OCI-LY1 (cell line): ENCODE data around the gene LRRC71.
"Not testable (repeated sequence)": the region's sequence is repeated elsewhere in the genome, so short reads cannot be mapped to it uniquely, and the experiment has no call there.

ENCODE experiments used
- H2AFZ ChIP-seq: fragments of 200-600 bp; sonication (generic), shearing (Covaris generic); 2 replicates; pipeline ENCODE4 v1.6.0; 2014; ENCODE audit warnings: antibody characterized with exemption, mild to moderate bottlenecking, low read length
- H3F3A ChIP-seq: fragments of 200-600 bp; sonication (generic), shearing (Covaris generic); 2 replicates; pipeline ENCODE4 v1.6.0; 2014; ENCODE audit warnings: mild to moderate bottlenecking, antibody characterized with exemption, low read length, moderate library complexity; ENCODE audit not compliant: insufficient read depth
- H3K27ac ChIP-seq: fragments of 200-600 bp; sonication (generic); 2 replicates; pipeline ENCODE4 v1.5.1; 2014; ENCODE audit warnings: low read length, mixed run types, mild to moderate bottlenecking, low read depth; ENCODE audit not compliant: poor library complexity, severe bottlenecking
- H3K27me3 ChIP-seq: fragments of 200-600 bp; sonication (generic); 2 replicates; pipeline ENCODE4 v1.6.0; 2014; ENCODE audit warnings: antibody characterized with exemption, mild to moderate bottlenecking, low read length, moderate library complexity; ENCODE audit not compliant: insufficient read depth
- H3K36me3 ChIP-seq: fragments of 200-600 bp; sonication (generic); 2 replicates; pipeline ENCODE4 v1.6.1; 2014; ENCODE audit warnings: mild to moderate bottlenecking, antibody characterized with exemption, low read length, moderate library complexity, mixed read lengths; ENCODE audit not compliant: insufficient read depth
- H3K4me1 ChIP-seq: fragments of 200-600 bp; sonication (generic); 2 replicates; pipeline ENCODE4 v1.5.1; 2014; ENCODE audit warnings: mild to moderate bottlenecking, low read length, moderate library complexity; ENCODE audit not compliant: insufficient read depth, severe bottlenecking
- H3K4me2 ChIP-seq: fragments of 200-600 bp; sonication (generic), shearing (Covaris generic); 2 replicates; pipeline ENCODE4 v1.6.1; 2014; ENCODE audit warnings: low read length
- H3K4me3 ChIP-seq: fragments of 200-600 bp; sonication (generic); 2 replicates; pipeline ENCODE4 v1.5.1; 2014; ENCODE audit warnings: low read length, low read depth, mild to moderate bottlenecking, mixed read lengths; ENCODE audit not compliant: poor library complexity, severe bottlenecking
- H3K79me2 ChIP-seq: fragments of 200-600 bp; shearing (Covaris generic); 2 replicates; pipeline ENCODE4 v1.6.1; 2016; ENCODE audit warnings: mixed run types, low read length, mixed read lengths; ENCODE audit not compliant: insufficient read depth
- H3K9ac ChIP-seq: fragments of 200-600 bp; sonication (generic), shearing (Covaris generic); 2 replicates; pipeline ENCODE4 v1.6.1; 2014; ENCODE audit warnings: mild to moderate bottlenecking, low read length, mixed read lengths
- H3K9me2 ChIP-seq: fragments of 200-600 bp; sonication (generic), shearing (Covaris generic); 2 replicates; pipeline ENCODE4 v1.6.1; 2014; ENCODE audit warnings: low read depth, mild to moderate bottlenecking, low read length, mixed read lengths
- H3K9me3 ChIP-seq: fragments of 200-600 bp; shearing (Covaris generic); 2 replicates; pipeline ENCODE4 v1.6.1; 2014; ENCODE audit warnings: low read length, mixed read lengths
- H4K20me1 ChIP-seq: fragments of 200-600 bp; sonication (generic), shearing (Covaris generic); 2 replicates; pipeline ENCODE4 v1.6.0; 2016; ENCODE audit warnings: mild to moderate bottlenecking, low read length; ENCODE audit not compliant: insufficient read depth
- EZH2 ChIP-seq: fragments of 200-600 bp; sonication (generic), shearing (Covaris generic); IDR thresholded peaks from 2 replicates; pipeline ENCODE4 v1.8.0; 2017; ENCODE audit warnings: borderline replicate concordance, mixed run types, mild to moderate bottlenecking, antibody characterized with exemption, low read length, moderate library complexity, mixed read lengths
- TF ChIP-seq, protein P1 (sequence below): fragments of 200-600 bp; sonication (generic), shearing (Covaris generic); IDR thresholded peaks from 2 replicates; pipeline ENCODE4 v1.5.1; 2017; ENCODE audit warnings: mild to moderate bottlenecking, antibody characterized with exemption, low read length, moderate library complexity, mixed read lengths

LRRC71 gene

DNA sequence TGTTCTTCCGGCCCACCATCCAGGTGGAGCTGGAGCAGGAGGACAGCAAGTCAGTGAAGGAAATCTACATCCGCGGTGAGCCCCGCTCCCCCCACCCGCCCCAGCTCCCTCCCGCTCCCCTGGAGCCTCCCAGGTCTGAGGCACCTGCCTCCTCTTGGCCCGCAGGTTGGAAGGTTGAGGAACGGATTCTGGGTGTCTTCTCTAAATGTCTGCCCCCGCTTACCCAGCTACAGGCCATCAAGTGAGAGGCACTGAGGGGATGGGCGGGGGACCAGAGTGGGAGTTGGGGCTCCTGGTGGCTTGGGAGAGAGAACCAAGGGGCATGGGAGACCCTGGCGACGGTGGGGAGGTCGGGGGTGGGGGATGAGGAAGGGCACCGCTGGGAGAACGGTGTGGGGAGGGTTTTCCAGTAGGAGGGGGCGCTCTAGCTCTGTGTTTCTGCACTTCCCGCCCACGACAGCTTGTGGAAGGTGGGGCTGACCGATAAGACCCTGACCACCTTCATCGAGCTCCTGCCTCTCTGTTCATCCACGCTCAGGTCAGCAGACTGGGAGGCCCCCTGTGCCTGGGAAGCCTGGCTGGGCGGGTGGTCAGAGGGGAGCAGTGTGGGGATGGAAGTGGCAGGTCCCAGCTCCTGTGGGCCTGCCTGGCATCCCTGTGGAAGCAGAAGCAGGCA, 4.2 kb downstream of the LRRC71 start:
- H2AFZ ChIP-seq = no peak overlapping the region
- no peaks in the 10 kb centered on the region for H3K79me2 ChIP-seq
- peaks cover 10% of the 10 kb centered on the region; the same call in 1 of the 2 replicates for H3K27me3 ChIP-seq
- TF ChIP-seq, protein P1, sequence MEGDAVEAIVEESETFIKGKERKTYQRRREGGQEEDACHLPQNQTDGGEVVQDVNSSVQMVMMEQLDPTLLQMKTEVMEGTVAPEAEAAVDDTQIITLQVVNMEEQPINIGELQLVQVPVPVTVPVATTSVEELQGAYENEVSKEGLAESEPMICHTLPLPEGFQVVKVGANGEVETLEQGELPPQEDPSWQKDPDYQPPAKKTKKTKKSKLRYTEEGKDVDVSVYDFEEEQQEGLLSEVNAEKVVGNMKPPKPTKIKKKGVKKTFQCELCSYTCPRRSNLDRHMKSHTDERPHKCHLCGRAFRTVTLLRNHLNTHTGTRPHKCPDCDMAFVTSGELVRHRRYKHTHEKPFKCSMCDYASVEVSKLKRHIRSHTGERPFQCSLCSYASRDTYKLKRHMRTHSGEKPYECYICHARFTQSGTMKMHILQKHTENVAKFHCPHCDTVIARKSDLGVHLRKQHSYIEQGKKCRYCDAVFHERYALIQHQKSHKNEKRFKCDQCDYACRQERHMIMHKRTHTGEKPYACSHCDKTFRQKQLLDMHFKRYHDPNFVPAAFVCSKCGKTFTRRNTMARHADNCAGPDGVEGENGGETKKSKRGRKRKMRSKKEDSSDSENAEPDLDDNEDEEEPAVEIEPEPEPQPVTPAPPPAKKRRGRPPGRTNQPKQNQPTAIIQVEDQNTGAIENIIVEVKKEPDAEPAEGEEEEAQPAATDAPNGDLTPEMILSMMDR = no peak
- TF ChIP-seq EZH2 = no peak
- H4K20me1 ChIP-seq = no peaks in the 10 kb centered on the region
- H3F3A ChIP-seq = no peaks in the 10 kb centered on the region
- no peaks in the 10 kb centered on the region for H3K9me3 ChIP-seq
- H3K9me2 ChIP-seq = no peaks in the 10 kb centered on the region
- H3K36me3 ChIP-seq = no peaks in the 10 kb centered on the region
- H3K4me1 ChIP-seq = no peaks in the 10 kb centered on the region
- no peak overlapping the region for H3K9ac ChIP-seq
- no peak overlapping the region for H3K27ac ChIP-seq
- H3K4me2 ChIP-seq = no peak overlapping the region
- no peak overlapping the region for H3K4me3 ChIP-seq

DNA sequence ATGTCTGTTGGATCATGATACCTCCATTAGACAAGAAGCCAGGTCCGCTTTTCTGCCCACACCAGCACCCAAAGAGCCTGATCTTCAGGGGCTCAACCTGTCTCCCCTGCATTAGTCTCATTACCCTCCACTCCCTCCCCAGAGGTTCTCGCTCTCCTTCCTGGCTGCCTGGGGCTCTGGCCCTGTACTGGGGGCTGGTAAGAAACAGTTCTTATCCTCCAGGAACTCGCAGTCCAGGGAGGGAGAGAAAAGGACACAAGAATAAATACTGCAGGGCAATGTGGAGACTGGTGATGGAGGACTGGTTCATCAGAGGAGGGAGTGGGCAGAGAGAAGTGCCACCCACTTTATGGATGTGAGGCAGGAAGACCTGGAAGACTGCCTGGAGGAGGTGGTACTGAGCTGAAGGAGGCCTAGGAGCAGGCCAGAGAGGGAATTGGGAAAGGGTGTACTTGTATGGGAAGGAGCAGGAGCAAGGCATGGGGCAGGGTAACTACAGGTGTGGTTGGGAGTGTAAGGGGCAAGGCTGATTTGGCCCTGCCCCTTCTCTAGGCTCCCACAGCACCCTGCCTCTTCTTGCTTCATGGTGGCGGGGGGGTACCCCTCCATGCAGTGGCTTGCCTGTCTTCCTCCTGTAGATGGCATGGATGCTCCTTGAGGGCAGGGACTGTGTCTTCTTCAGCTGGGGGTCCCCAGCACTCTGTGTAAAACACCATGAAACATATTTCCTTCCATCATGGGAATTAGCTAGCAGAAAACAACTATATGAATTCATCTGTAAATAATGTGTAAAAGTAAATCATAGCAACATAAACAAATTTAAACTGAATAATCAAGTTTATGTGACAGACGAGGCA, 5.0 kb downstream of the LRRC71 start:
- Histone ChIP-seq H3K4me2 (no peak overlapping the region), H3K4me3 (no peak overlapping the region), H3K36me3 (no peaks in the 10 kb centered on the region), H3K27ac (no peak overlapping the region), H2AFZ (no peak overlapping the region), H3K27me3 (0 out of 2 replicates have a peak, but pooled peaks cover 10% of the 10 kb centered on the region), H3K9me3 (no peaks in the 10 kb centered on the region), H3K4me1 (no peaks in the 10 kb centered on the region), H3F3A (no peaks in the 10 kb centered on the region), H3K9ac (no peak overlapping the region), H4K20me1 (no peaks in the 10 kb centered on the region), H3K9me2 (no peaks in the 10 kb centered on the region), H3K79me2 (no peaks in the 10 kb centered on the region)
- TF ChIP-seq, protein P1 = no peak
- no peak for TF ChIP-seq EZH2

- no peak overlapping the region for H3K9ac ChIP-seq
- H3K79me2 ChIP-seq = no peaks in the 10 kb centered on the region
Observed at GRCh38 chr1:156926175-156926574, 5.7 kb downstream of the LRRC71 start.

GRCh38 chr1:156926695-156927094, 6.3 kb downstream of the LRRC71 start:
- H3K9me2 ChIP-seq, H3F3A ChIP-seq, H3K4me1 ChIP-seq, H3K36me3 ChIP-seq, H3K4me3 ChIP-seq, H3K79me2 ChIP-seq, H3K4me2 ChIP-seq, H2AFZ ChIP-seq, H3K27me3 ChIP-seq, H3K27ac ChIP-seq, H3K9me3 ChIP-seq, H4K20me1 ChIP-seq, H3K9ac ChIP-seq: not testable (repeated sequence)

More at GRCh38 chr1:156926175-156926574, 5.7 kb downstream of the LRRC71 start:
- no peaks in the 10 kb centered on the region for H3K9me3 ChIP-seq
- H2AFZ ChIP-seq = no peak overlapping the region
- H4K20me1 ChIP-seq = no peaks in the 10 kb centered on the region
- H3K27me3 ChIP-seq = 0 out of 2 replicates have a peak, but pooled peaks cover 7% of the 10 kb centered on the region
- H3K9me2 ChIP-seq = no peaks in the 10 kb centered on the region
- H3K4me2 ChIP-seq = no peak overlapping the region
- TF ChIP-seq, protein P1 = no peak
- TF ChIP-seq EZH2 = no peak
- no peaks in the 10 kb centered on the region for H3K36me3 ChIP-seq
- H3K4me1 ChIP-seq = no peaks in the 10 kb centered on the region
- no peak overlapping the region for H3K27ac ChIP-seq
- H3F3A ChIP-seq = no peaks in the 10 kb centered on the region
- H3K4me3 ChIP-seq = no peak overlapping the region
